ENCODE data around the gene FAM131C. TPM values are rescaled to one million over a fixed set of nuclear protein-coding genes. Genes with fewer than 3 reads are reported as not detected.
A peak's percentile ranks its signal among the peaks of the same experiment; 100 is the strongest.

Gene FAM131C
- total and polyA plus RNA-seq, 10 of the 15 experiments (the other 5 are each of a cell fraction or from before 2014, with no cell fraction given) = 0.03 TPM; not detected in 9

DNA sequence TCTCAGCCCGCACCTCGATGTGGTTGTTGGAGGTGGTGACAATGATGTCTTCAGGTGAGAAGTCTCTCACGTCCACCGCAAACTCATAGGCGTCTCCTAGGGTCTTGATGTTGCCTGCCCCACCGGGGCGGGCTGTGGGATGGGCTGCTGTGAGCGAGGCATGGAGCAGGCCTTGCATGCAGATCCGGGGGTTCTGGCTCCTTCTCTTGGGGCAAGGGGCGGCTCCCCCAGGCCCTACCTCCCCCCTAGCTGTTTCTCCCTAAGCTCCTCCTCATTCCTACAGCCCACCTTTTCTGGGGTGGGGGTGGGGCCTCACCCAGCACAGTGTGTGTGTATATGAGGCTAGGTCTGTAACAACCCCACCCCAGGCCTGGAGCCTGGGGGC, 56.4 kb downstream of the FAM131C start (continued):
- TF ChIP-seq CEBPZ (IDR thresholded peaks at IDR 0.05; ENCODE audit: low read depth, low read length) (no peak), MTA3 (IDR thresholded peaks at IDR 0.05; ENCODE audit: borderline replicate concordance, low read length) (no peak)

DNA sequence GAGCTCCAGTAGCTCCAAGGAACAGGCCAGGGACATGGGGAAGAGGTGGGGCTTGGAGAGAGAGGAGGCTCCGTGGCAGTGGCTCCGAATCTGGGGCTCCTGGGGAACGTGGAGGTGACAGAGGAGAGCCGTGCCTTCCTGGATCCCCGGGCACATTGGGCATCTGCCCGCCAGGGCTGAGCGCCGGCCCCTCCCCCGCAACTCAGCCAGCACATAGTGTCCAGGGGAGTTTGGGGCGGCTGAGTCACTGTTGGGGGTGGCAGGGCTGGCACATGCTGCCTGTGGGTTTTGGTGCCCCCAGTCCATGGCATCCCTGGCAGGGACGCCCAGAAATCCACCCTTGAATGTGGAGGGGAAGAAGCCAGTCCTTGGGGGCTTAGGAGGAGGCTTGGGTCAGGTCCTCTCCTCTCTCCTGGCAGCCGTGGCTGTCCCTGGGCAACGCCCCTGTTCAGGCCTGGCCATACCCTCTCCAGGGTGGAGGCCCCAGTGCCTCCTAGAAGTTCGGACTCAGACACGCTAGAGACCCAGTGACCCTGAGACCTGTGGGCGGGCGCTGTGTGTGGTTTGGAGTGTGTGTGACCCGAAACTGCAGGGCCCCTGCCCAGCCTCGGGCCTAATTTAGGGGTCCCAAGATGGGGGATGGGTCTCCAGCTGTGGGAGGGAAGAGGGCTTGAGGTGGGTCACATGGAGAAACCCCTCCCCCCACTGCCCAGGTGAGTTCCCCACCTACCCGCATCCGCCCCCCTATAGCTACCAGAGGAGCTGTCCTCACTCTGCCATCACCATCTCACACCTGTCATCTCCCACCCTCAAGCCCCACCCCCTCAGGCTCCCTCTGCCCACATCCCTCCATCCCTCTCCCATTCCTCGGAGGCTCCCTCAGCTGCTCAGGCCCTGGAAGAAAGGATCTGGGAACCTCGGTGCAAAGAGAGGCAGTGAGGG, 57.2 kb downstream of the FAM131C start:
- BruUV-seq (replicated peaks) = no TSS peak
- no peaks in the 10 kb centered on the region for H3K36me3 ChIP-seq (ENCODE audit: control insufficient read depth in 2 of 2, insufficient read depth in 2 of 2, low read length in 1 of 2)
- peaks cover 33% of the 10 kb centered on the region for H3K4me1 ChIP-seq (ENCODE audit: control insufficient read depth, insufficient read depth, low read length)
- no peak overlapping the region for H3K27ac ChIP-seq (ENCODE audit: control insufficient read depth, insufficient read depth)
- ChIA-PET CTCF (interaction anchor here (1.3 to 6.4 kb wide), 2 partner anchors 8 to 39 kb away, joined by 3 to 36 read pairs; no protein-coding TSS in a partner anchor), POLR2A (interaction anchor here (0.6 kb wide), 3 partner anchors 11 to 600 kb away, joined by 3 to 7 read pairs (median 5); no protein-coding TSS in a partner anchor), SMC1A (ENCODE audit: uncharacterized antibody, unreplicated experiment) (no interaction called here), RAD21 (ENCODE audit: unreplicated experiment) (interaction anchor here (1.0 kb wide), 1 partner anchor 41 kb away, joined by 5 read pairs; no protein-coding TSS in a partner anchor)
- intact Hi-C loops (cut with micrococcal nuclease; ENCODE audit: unreplicated experiment) (no loop called here), in situ Hi-C loops (cut with MboI) (no loop called here)
- DNase-seq (ENCODE audit: low read depth, low spot score) = no peak
- H3K4me2 ChIP-seq (ENCODE audit: control insufficient read depth, insufficient read depth) = peak overlapping the region; percentile 25; the same call in 1 of the 2 replicates
- H4K20me1 ChIP-seq (ENCODE audit: control insufficient read depth, insufficient read depth) = no peaks in the 10 kb centered on the region
- H3K27me3 ChIP-seq (replicated peaks in 1 of 2; ENCODE audit: control insufficient read depth in 2 of 2, insufficient read depth in 2 of 2, low read length in 1 of 2) = no peaks in the 10 kb centered on the region; a peak in 1 of 4 replicates
- no peak for FAIRE-seq
- ATAC-seq = 0 out of 3 replicates have a peak, but pooled peaks have one; percentile 10
- WGBS (ENCODE audit: insufficient coverage, insufficient replicate concordance, low lambda C conversion rate, missing lambda C conversion rate) = 32% methylated on average over 21 of the region's 23 CpGs
- no peak overlapping the region for H3K4me3 ChIP-seq
- H3K9me3 ChIP-seq (replicated peaks; ENCODE audit: control insufficient read depth, insufficient read depth, low read length) = no peaks in the 10 kb centered on the region
- H3K9ac ChIP-seq (ENCODE audit: control insufficient read depth, insufficient read depth, low read length) = no peak overlapping the region
- TF ChIP-seq EP300 (IDR thresholded peaks at IDR 0.05; ENCODE audit: borderline replicate concordance in 1 of 2, control insufficient read depth in 1 of 2, low read depth in 2 of 2, low read length in 2 of 2) (no peak), DPF2 (IDR thresholded peaks at IDR 0.05) (0 out of 2 replicates have a peak, but pooled peaks have one; percentile 35), SMC3 (IDR thresholded peaks at IDR 0.05; ENCODE audit: borderline replicate concordance, low read length) (no peak), RUNX3 (IDR thresholded peaks at IDR 0.05; ENCODE audit: low read length) (peak; percentile 62), MTA2 (IDR thresholded peaks at IDR 0.05; ENCODE audit: low read depth) (peak; percentile 33; the same call in 1 of the 2 replicates), BHLHE40 (IDR thresholded peaks at IDR 0.05; ENCODE audit: borderline replicate concordance in 1 of 2, low read depth in 2 of 2, low read length in 1 of 2) (peak in 1 of 2 experiments; percentile 41; a peak in 2 of 4 replicates), TCF12 (IDR thresholded peaks at IDR 0.05; ENCODE audit: low read depth, low read length) (0 out of 2 replicates have a peak, but pooled peaks have one; percentile 7), SP1 (IDR thresholded peaks at IDR 0.05; ENCODE audit: low read depth, low read length) (peak; percentile 29), NR2F1 (conservative IDR thresholded peaks at IDR 0.05) (peak; percentile 89), TCF7 (IDR thresholded peaks at IDR 0.05; ENCODE audit: borderline replicate concordance) (no peak), NFYA (IDR thresholded peaks at IDR 0.05; ENCODE audit: borderline replicate concordance, low read depth, low read length) (no peak), NR2C1 (IDR thresholded peaks at IDR 0.05) (0 out of 2 replicates have a peak, but pooled peaks have one; percentile 23), GABPA (IDR thresholded peaks at IDR 0.05; ENCODE audit: low read depth) (no peak), RELB (IDR thresholded peaks at IDR 0.05; ENCODE audit: low read depth) (no peak)
- no peaks in the 10 kb centered on the region for H3K79me2 ChIP-seq (ENCODE audit: control insufficient read depth, insufficient read depth, low read length)
- no peak overlapping the region for H2AFZ ChIP-seq (ENCODE audit: control insufficient read depth, low read depth, low read length)

All from GM12878 (cell line).